ENCODE results near the gene GJC2. TPM values are rescaled to one million over a fixed set of nuclear protein-coding genes. Genes with fewer than 3 reads are reported as not detected.
A peak's percentile ranks its signal among the peaks of the same experiment; 100 is the strongest.

The GJC2 gene
- polyA plus RNA-seq, 2 of the 4 experiments (the other 2 are of a cell fraction) = 0.09 to 0.48 TPM

DNA sequence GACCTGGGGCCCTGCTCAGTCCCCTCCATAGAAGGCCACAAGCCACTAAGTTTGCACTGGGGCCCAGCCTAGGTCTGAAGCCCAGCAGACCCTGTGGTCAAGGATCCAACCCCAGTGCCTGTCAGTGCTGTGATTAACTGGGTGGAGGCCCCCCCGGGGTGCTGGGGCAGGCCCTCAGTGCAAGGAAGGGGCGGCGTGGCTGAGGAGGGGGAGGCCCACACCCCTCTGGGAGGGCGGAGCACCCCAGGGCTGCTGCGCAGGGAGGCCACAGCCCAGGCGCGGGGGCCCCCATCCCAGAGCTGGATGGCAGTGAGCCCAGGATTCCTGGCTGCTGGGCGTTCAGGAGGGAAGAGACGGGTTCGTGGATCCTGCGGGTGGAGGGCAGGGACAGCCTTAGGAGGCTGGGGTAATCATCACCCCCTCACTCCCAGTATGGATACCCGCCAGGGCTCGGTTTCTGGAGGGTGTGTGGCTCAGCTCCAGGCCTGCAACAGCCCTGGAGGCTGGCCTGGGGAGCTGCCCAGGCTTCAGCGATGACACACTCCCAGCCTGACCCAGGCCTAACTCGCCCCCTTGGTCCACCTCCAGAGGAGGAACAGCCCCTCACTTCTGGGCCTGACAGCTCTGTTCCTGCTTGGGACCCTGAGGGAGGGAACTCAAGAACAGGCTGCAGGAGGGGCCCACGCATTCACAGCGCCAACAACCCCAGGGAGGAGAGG, 890 bp downstream of the GJC2 start:
- Histone ChIP-seq H3K4me2 (no peak overlapping the region), H3K4me3 (no peak overlapping the region), H3K27ac (no peak overlapping the region), H3K9me3 (no peaks in the 10 kb centered on the region), H3K4me1 (peaks cover 5% of the 10 kb centered on the region; the same call in 1 of the 3 replicates)
- ATAC-seq = peak; percentile 17 to 26; a peak in 4 of 6 replicates
- ChIA-PET POLR2A (interaction anchor here (1.6 to 4.0 kb wide), 2 partner anchors 9 to 14 kb away, joined by 4 to 35 read pairs; partner anchors contain the start of gene IBA57), CTCF (interaction anchor here (1.5 to 8.2 kb wide), 3 partner anchors 10 to 18 kb away, joined by 4 to 89 read pairs (median 5); partner anchors contain the start of gene IBA57)
- WGBS (ENCODE audit: missing lambda C conversion rate) = 93% methylated on average over 10 of the region's 17 CpGs
- no peak for DNase-seq (ENCODE audit: low read depth in 1 of 2, low spot score in 1 of 2)
- TF ChIP-seq ZNF302 (CRISPR knock-in tag; IDR thresholded peaks at IDR 0.05) (no peak), ZFP36 (IDR thresholded peaks at IDR 0.05; ENCODE audit: borderline replicate concordance, partially characterized antibody) (no peak), EHF (CRISPR knock-in tag; IDR thresholded peaks at IDR 0.05) (no peak), CTCF (IDR thresholded peaks at IDR 0.05) (no peak)
- FAIRE-seq = no peak

DNA sequence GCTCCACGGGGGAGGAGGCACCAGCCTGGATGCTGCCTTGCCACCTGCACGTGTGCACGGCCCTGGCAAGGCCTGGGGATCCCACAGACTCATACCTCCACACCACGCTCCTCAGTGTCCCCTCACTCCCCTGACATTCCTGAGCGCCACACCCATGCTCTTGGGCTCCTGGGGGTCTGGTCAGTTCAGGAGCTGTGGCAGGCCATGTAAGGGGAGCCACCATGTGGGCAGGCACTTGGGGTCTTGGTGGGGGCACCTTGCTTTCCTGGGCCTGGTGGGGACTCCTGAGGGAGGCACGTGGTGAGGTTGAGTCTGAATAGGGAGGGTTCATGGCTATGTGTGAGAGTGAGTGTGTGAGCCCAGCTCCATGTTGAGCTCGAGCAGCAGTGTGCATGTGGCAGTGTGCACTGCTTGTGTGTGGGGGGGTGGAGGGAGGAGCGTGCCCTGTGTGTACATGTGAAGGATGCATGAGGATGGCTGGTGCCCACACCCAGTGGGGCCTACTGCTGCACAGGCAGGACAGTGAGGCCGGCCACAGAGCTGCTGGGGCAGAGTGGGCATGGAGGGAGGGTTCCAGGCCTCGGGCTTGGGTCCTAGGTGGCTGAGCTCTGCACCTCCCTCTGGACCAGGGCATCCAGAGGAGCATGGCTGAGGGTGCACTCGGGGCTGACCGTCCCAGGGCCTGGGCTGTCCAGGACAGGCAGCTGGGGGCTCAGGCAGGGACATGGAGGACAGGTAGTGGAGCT, 1.6 kb downstream of the GJC2 start:
- Histone ChIP-seq H3K27ac (no peak overlapping the region), H3K4me2 (no peak overlapping the region), H3K4me1 (peaks cover 5% of the 10 kb centered on the region; the same call in 1 of the 3 replicates), H3K4me3 (no peak overlapping the region), H3K9me3 (no peaks in the 10 kb centered on the region)
- FAIRE-seq (no peak), DNase-seq (ENCODE audit: low read depth in 1 of 2, low spot score in 1 of 2) (no peak), ATAC-seq (peak; percentile 6 to 8; a peak in 5 of 6 replicates)
- ChIA-PET POLR2A (interaction anchor here (1.6 to 4.0 kb wide), 2 partner anchors 8 to 14 kb away, joined by 4 to 35 read pairs; partner anchors contain the start of gene IBA57), CTCF (interaction anchor here (1.5 to 8.2 kb wide), 4 partner anchors 11 to 21 kb away, joined by 4 to 89 read pairs (median 5); partner anchors contain the start of gene IBA57)
- TF ChIP-seq ZSCAN20 (CRISPR knock-in tag; IDR thresholded peaks at IDR 0.05) = no peak
- TF ChIP-seq, protein P1, sequence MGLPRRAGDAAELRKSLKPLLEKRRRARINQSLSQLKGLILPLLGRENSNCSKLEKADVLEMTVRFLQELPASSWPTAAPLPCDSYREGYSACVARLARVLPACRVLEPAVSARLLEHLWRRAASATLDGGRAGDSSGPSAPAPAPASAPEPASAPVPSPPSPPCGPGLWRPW (IDR thresholded peaks at IDR 0.05) = no peak
- no peak for TF ChIP-seq ZC3H11A (IDR thresholded peaks at IDR 0.05)
- TF ChIP-seq HDAC2 (IDR thresholded peaks at IDR 0.05) = no peak
- no peak for TF ChIP-seq CHD4 (IDR thresholded peaks at IDR 0.05; ENCODE audit: borderline replicate concordance)
- no peak for TF ChIP-seq BHLHE40 (IDR thresholded peaks at IDR 0.05; ENCODE audit: low read depth, low read length)
- TF ChIP-seq SMC3 (IDR thresholded peaks at IDR 0.05) = no peak
- TF ChIP-seq, protein P2, sequence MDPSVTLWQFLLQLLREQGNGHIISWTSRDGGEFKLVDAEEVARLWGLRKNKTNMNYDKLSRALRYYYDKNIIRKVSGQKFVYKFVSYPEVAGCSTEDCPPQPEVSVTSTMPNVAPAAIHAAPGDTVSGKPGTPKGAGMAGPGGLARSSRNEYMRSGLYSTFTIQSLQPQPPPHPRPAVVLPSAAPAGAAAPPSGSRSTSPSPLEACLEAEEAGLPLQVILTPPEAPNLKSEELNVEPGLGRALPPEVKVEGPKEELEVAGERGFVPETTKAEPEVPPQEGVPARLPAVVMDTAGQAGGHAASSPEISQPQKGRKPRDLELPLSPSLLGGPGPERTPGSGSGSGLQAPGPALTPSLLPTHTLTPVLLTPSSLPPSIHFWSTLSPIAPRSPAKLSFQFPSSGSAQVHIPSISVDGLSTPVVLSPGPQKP (IDR thresholded peaks at IDR 0.05; ENCODE audit: low read depth, low read length) = no peak
- TF ChIP-seq HOXA7 (CRISPR knock-in tag; IDR thresholded peaks at IDR 0.05) = no peak
- TF ChIP-seq POLR2A (IDR thresholded peaks at IDR 0.05; ENCODE audit: low read length) = no peak
- no peak for TF ChIP-seq GATA3 (IDR thresholded peaks at IDR 0.05; ENCODE audit: borderline replicate concordance)
- TF ChIP-seq HOXB5 (CRISPR knock-in tag; IDR thresholded peaks at IDR 0.05) = no peak
- no peak for TF ChIP-seq KDM5A (IDR thresholded peaks at IDR 0.05)
- TF ChIP-seq MAZ (IDR thresholded peaks at IDR 0.05; ENCODE audit: borderline replicate concordance, low read depth, low read length) = no peak
- TF ChIP-seq RCOR1 (IDR thresholded peaks at IDR 0.05; ENCODE audit: low read depth, low read length) = no peak
- no peak for TF ChIP-seq FOSL2 (IDR thresholded peaks at IDR 0.05)
- TF ChIP-seq FOSL2 (CRISPR knock-in tag; IDR thresholded peaks at IDR 0.05) = no peak
- no peak for TF ChIP-seq NR3C1 (IDR thresholded peaks at IDR 0.05)
- 84% methylated on average over 10 of the region's 12 CpGs for WGBS (ENCODE audit: missing lambda C conversion rate)

All from A549 (cell line).